GM23338 (cell line): Measurements from ENCODE around the gene SNRNP48. TPM values are rescaled to one million over a fixed set of nuclear protein-coding genes. Genes with fewer than 3 reads are reported as not detected.

Experiments
- ATAC-seq: fragments of 200-7000 bp; cut with Tn5 transposase; 3 replicates; pipeline ENCODE4 v1.9.1; 2020
- DNase-seq: peaks from one replicate; pipeline ENCODE4 v3.0.0-alpha.2; 2015; ENCODE audit warnings: low spot score
- H2AFZ ChIP-seq: fragments of 200-600 bp; sonication (generic); 2 replicates; pipeline ENCODE4 v1.8.0; 2016; ENCODE audit warnings: antibody characterized with exemption, mild to moderate bottlenecking, moderate library complexity
- H3F3A ChIP-seq: fragments of 200-600 bp; sonication (generic); replicated peaks from 2 replicates; pipeline ENCODE4 v1.8.0; 2017; ENCODE audit warnings: antibody characterized with exemption, mixed run types, low read depth
- H3K27ac ChIP-seq: fragments of 200-600 bp; sonication (generic); 2 replicates; pipeline ENCODE4 v1.6.1; 2016; ENCODE audit warnings: low read depth
- H3K27me3 ChIP-seq: fragments of 200-600 bp; sonication (generic); 2 replicates; pipeline ENCODE4 v1.8.0; 2016; ENCODE audit warnings: mild to moderate bottlenecking, mixed run types, moderate library complexity; ENCODE audit not compliant: insufficient read depth
- H3K36me3 ChIP-seq: fragments of 200-600 bp; sonication (generic); 2 replicates; pipeline ENCODE4 v1.8.0; 2016; ENCODE audit warnings: mild to moderate bottlenecking; ENCODE audit not compliant: insufficient read depth
- H3K4me1 ChIP-seq: fragments of 200-600 bp; sonication (generic); 2 replicates; pipeline ENCODE4 v1.8.0; 2016; ENCODE audit warnings: mild to moderate bottlenecking, moderate library complexity; ENCODE audit not compliant: insufficient read depth
- H3K4me2 ChIP-seq: fragments of 200-600 bp; sonication (generic); 2 replicates; pipeline ENCODE4 v1.7.1; 2017; ENCODE audit warnings: mixed run types
- H3K4me3 ChIP-seq: fragments of 200-600 bp; sonication (generic); 2 replicates; pipeline ENCODE4 v1.6.1; 2016; ENCODE audit warnings: mixed run types
- H3K79me2 ChIP-seq: fragments of 200-600 bp; sonication (generic); replicated peaks from 2 replicates; pipeline ENCODE4 v1.8.0; 2017; ENCODE audit warnings: mild to moderate bottlenecking; ENCODE audit not compliant: insufficient read depth
- H3K9me2 ChIP-seq: fragments of 200-600 bp; sonication (generic); 2 replicates; pipeline ENCODE4 v1.8.0; 2017; ENCODE audit not compliant: insufficient read depth
- H4K20me1 ChIP-seq: fragments of 200-600 bp; sonication (generic); replicated peaks from 2 replicates; pipeline ENCODE4 v1.8.0; 2017; ENCODE audit warnings: mild to moderate bottlenecking; ENCODE audit not compliant: insufficient read depth
- H3K27ac Mint-ChIP-seq: 2 replicates; pipeline ENCODE4 v1.8.0; 2020; ENCODE audit warnings: inconsistent platforms, mild to moderate bottlenecking, moderate library complexity, mixed read lengths
- H3K27me3 Mint-ChIP-seq: 3 replicates; pipeline ENCODE4 v1.8.0; 2022; ENCODE audit warnings: low read depth, mild to moderate bottlenecking, moderate library complexity, mixed read lengths, inconsistent platforms; ENCODE audit not compliant: insufficient read depth, poor library complexity
- H3K36me3 Mint-ChIP-seq: 3 replicates; pipeline ENCODE4 v1.8.0; 2021; ENCODE audit warnings: low read depth, mild to moderate bottlenecking, inconsistent platforms, moderate library complexity, mixed read lengths
- H3K4me1 Mint-ChIP-seq: 3 replicates; pipeline ENCODE4 v1.8.0; 2020; ENCODE audit warnings: mild to moderate bottlenecking, inconsistent platforms, mixed read lengths
- H3K4me3 Mint-ChIP-seq: 3 replicates; pipeline ENCODE4 v1.8.0; 2021; ENCODE audit warnings: moderate library complexity, mild to moderate bottlenecking, inconsistent platforms, mixed read lengths
- H3K9me3 Mint-ChIP-seq: 3 replicates; pipeline ENCODE4 v1.8.0; 2020; ENCODE audit warnings: moderate library complexity, mild to moderate bottlenecking, inconsistent platforms, mixed read lengths
- CREB1 ChIP-seq: fragments of 250-450 bp; sonication (Bioruptor Pico); IDR thresholded peaks from 2 replicates; pipeline ENCODE4 v1.5.0; 2020; ENCODE audit warnings: low read depth, mild to moderate bottlenecking, moderate library complexity
- ETS1 ChIP-seq: IDR thresholded peaks from 2 replicates; pipeline ENCODE4 v1.6.1; 2016; ENCODE audit warnings: antibody characterized with exemption
- EZH2 ChIP-seq: fragments of 200-600 bp; sonication (generic); IDR thresholded peaks from one replicate; pipeline ENCODE4 v1.8.0; 2017; ENCODE audit warnings: antibody characterized with exemption, mild to moderate bottlenecking, low read depth; ENCODE audit not compliant: unreplicated experiment
- EZH2phosphoT487 ChIP-seq: fragments of 200-600 bp; sonication (generic); IDR thresholded peaks from one replicate; pipeline ENCODE4 v1.8.1; 2018; ENCODE audit warnings: antibody characterized with exemption; ENCODE audit not compliant: unreplicated experiment
- REST ChIP-seq: IDR thresholded peaks from one replicate; pipeline ENCODE4 v1.6.1; 2018; ENCODE audit warnings: antibody characterized with exemption; ENCODE audit not compliant: unreplicated experiment
- STAT1 ChIP-seq: IDR thresholded peaks from one replicate; pipeline ENCODE4 v1.6.1; 2016; ENCODE audit warnings: antibody characterized with exemption; ENCODE audit not compliant: unreplicated experiment
- ZNF331 ChIP-seq: fragments of 250-450 bp; sonication (Bioruptor Pico); IDR thresholded peaks from 2 replicates; pipeline ENCODE4 v1.5.0; 2020; ENCODE audit warnings: low read depth, mild to moderate bottlenecking, moderate library complexity
- ZNF462 ChIP-seq: fragments of 250-450 bp; sonication (Bioruptor Pico); IDR thresholded peaks from 2 replicates; pipeline ENCODE4 v1.5.0; 2020; ENCODE audit warnings: mild to moderate bottlenecking, moderate library complexity
- polyA plus RNA-seq: library from polyadenylated mRNA; unstranded; fragments of >200 nt; fragmentation: Nextera tagmentation; extraction: Ambion mirVana; gene quantifications from 2 replicates; pipeline ENCODE4 v1.2.1, GENCODE V29; 2016
- total RNA-seq: library from RNA; depleted of rRNA; stranded (reverse); fragments of >200 nt; shearing (Covaris generic); gene quantifications from 2 replicates; pipeline ENCODE4 v1.2.3, GENCODE V29; 2014

The SNRNP48 gene
- total and polyA plus RNA-seq, 2 experiments from 2014 or later, result 17.2 to 23.9 TPM

GRCh38 chr6:7579851-7580250, 10.1 kb upstream of the SNRNP48 start:
- H3K79me2 ChIP-seq, result no peaks in the 10 kb centered on the region
- no peak for ATAC-seq
- H3K36me3 Mint-ChIP-seq, result peaks cover 44% of the 10 kb centered on the region

GRCh38 chr6:7580537-7580926, 9.5 kb upstream of the SNRNP48 start:
- Histone ChIP-seq H3K27me3 (no peaks in the 10 kb centered on the region), H3K36me3 (peaks cover 15% of the 10 kb centered on the region), H3K27ac (no peak overlapping the region), H4K20me1 (no peaks in the 10 kb centered on the region; the same call in 1 of the 2 replicates), H3K4me2 (no peak overlapping the region), H2AFZ (no peak overlapping the region), H3K4me1 (no peaks in the 10 kb centered on the region), H3K9me2 (no peaks in the 10 kb centered on the region), H3F3A (no peaks in the 10 kb centered on the region), H3K79me2 (no peaks in the 10 kb centered on the region), H3K4me3 (no peak overlapping the region)
- Mint-ChIP-seq H3K4me3 (no peak overlapping the region), H3K4me1 (no peaks in the 10 kb centered on the region), H3K36me3 (peaks cover 42% of the 10 kb centered on the region), H3K27ac (no peak overlapping the region), H3K27me3 (no peaks in the 10 kb centered on the region), H3K9me3 (no peaks in the 10 kb centered on the region)
- no peak for DNase-seq
- no peak for ATAC-seq
- TF ChIP-seq REST (no peak), ZNF462 (CRISPR knock-in tag) (no peak), ETS1 (no peak), CREB1 (CRISPR knock-in tag) (no peak), EZH2phosphoT487 (no peak), STAT1 (no peak), EZH2 (no peak)

More at GRCh38 chr6:7579851-7580250, 10.1 kb upstream of the SNRNP48 start:
- Histone ChIP-seq H3K27me3 (no peaks in the 10 kb centered on the region), H4K20me1 (no peaks in the 10 kb centered on the region; the same call in 1 of the 2 replicates), H3K36me3 (peaks cover 19% of the 10 kb centered on the region), H3K27ac (no peak overlapping the region), H2AFZ (no peak overlapping the region), H3F3A (no peaks in the 10 kb centered on the region), H3K9me2 (no peaks in the 10 kb centered on the region), H3K4me1 (no peaks in the 10 kb centered on the region), H3K4me2 (no peak overlapping the region), H3K4me3 (no peak overlapping the region)
- Mint-ChIP-seq H3K9me3 (no peaks in the 10 kb centered on the region), H3K27me3 (no peaks in the 10 kb centered on the region), H3K4me3 (no peak overlapping the region), H3K27ac (no peak overlapping the region), H3K4me1 (no peaks in the 10 kb centered on the region)
- TF ChIP-seq ETS1 (no peak), ZNF331 (CRISPR knock-in tag) (no peak), STAT1 (no peak)
- DNase-seq, result no peak
